ENCODE results near the gene RRM1.

GRCh38 chr11:4065086-4065485 is 29.5 kb upstream of the RRM1 start:
- no peak for TF ChIP-seq CTCF (IDR thresholded peaks at IDR 0.05; ENCODE audit: low read depth, low read length)
- no peak for TF ChIP-seq POLR2A (IDR thresholded peaks at IDR 0.05; ENCODE audit: extremely low read depth, insufficient read length)
- TF ChIP-seq MAX (IDR thresholded peaks at IDR 0.05; ENCODE audit: low read depth, low read length), result no peak

Data from NB4 (cell line).